GM23338 (cell line): ENCODE measurements around the gene SEMA5A.

Experiments
- CREB1 ChIP-seq: fragments of 250-450 bp; sonication (Bioruptor Pico); IDR thresholded peaks from 2 replicates; pipeline ENCODE4 v1.5.0; 2020; ENCODE audit warnings: low read depth, mild to moderate bottlenecking, moderate library complexity
- EZH2 ChIP-seq: fragments of 200-600 bp; sonication (generic); IDR thresholded peaks from one replicate; pipeline ENCODE4 v1.8.0; 2017; ENCODE audit warnings: antibody characterized with exemption, mild to moderate bottlenecking, low read depth; ENCODE audit not compliant: unreplicated experiment
- EZH2phosphoT487 ChIP-seq: fragments of 200-600 bp; sonication (generic); IDR thresholded peaks from one replicate; pipeline ENCODE4 v1.8.1; 2018; ENCODE audit warnings: antibody characterized with exemption; ENCODE audit not compliant: unreplicated experiment
- JUNB ChIP-seq: IDR thresholded peaks from one replicate; pipeline ENCODE4 v1.6.1; 2016; ENCODE audit warnings: antibody characterized with exemption; ENCODE audit not compliant: unreplicated experiment
- NANOG ChIP-seq: IDR thresholded peaks from 2 replicates; pipeline ENCODE4 v1.6.1; 2016; ENCODE audit warnings: antibody characterized with exemption, borderline replicate concordance
- POLR2AphosphoS5 ChIP-seq: IDR thresholded peaks from 2 replicates; pipeline ENCODE4 v1.6.1; 2016; ENCODE audit warnings: antibody characterized with exemption, low read depth
- STAT1 ChIP-seq: IDR thresholded peaks from one replicate; pipeline ENCODE4 v1.6.1; 2016; ENCODE audit warnings: antibody characterized with exemption; ENCODE audit not compliant: unreplicated experiment
- ZNF114 ChIP-seq: fragments of 250-450 bp; sonication (Bioruptor Pico); IDR thresholded peaks from 2 replicates; pipeline ENCODE4 v1.5.0; 2020; ENCODE audit warnings: mild to moderate bottlenecking, moderate library complexity
- ZNF331 ChIP-seq: fragments of 250-450 bp; sonication (Bioruptor Pico); IDR thresholded peaks from 2 replicates; pipeline ENCODE4 v1.5.0; 2020; ENCODE audit warnings: low read depth, mild to moderate bottlenecking, moderate library complexity
- TF ChIP-seq, protein P1 (sequence below), 2 experiments: fragments of 200-600 bp in 1 of 2; sonication (generic) in 1 of 2; conservative IDR thresholded peaks; 2 replicates each; pipeline versions ENCODE4 v1.5.1 to v1.6.1; 2016 to 2017; ENCODE audit warnings: antibody characterized with exemption in 2 of 2, low read depth in 2 of 2, mild to moderate bottlenecking in 2 of 2, moderate library complexity in 1 of 2
- TF ChIP-seq, protein P2 (sequence below): IDR thresholded peaks from one replicate; pipeline ENCODE4 v1.6.1; 2018; ENCODE audit warnings: antibody characterized with exemption; ENCODE audit not compliant: unreplicated experiment
- TF ChIP-seq, protein P3 (sequence below): fragments of 250-450 bp; sonication (Bioruptor Pico); IDR thresholded peaks from 2 replicates; pipeline ENCODE4 v1.5.0; 2020; ENCODE audit warnings: mild to moderate bottlenecking, moderate library complexity
- TF ChIP-seq, protein P4 (sequence below): IDR thresholded peaks from 2 replicates; pipeline ENCODE4 v1.6.1; 2016; ENCODE audit warnings: antibody characterized with exemption

DNA sequence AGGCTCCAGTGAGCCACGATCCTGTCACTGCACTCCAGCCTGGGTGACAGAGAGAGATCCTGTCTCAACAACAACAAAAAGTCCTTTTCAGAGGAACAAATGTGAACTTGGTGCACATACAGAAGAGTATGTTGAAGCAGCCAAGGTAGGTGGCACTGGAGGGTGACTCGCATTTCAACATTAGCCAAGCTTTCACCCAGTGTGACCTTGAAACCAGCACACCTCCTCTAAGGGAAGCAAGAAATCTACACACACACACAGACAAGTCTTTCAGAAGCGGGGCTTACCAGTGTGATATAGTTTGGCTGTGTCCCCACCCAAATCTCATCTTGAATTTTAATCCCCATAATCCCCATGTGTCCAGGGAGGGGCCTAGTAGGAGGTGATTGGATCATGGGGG, 225.2 kb downstream of the SEMA5A start:
- TF ChIP-seq EZH2, result no peak
- TF ChIP-seq, protein P1, sequence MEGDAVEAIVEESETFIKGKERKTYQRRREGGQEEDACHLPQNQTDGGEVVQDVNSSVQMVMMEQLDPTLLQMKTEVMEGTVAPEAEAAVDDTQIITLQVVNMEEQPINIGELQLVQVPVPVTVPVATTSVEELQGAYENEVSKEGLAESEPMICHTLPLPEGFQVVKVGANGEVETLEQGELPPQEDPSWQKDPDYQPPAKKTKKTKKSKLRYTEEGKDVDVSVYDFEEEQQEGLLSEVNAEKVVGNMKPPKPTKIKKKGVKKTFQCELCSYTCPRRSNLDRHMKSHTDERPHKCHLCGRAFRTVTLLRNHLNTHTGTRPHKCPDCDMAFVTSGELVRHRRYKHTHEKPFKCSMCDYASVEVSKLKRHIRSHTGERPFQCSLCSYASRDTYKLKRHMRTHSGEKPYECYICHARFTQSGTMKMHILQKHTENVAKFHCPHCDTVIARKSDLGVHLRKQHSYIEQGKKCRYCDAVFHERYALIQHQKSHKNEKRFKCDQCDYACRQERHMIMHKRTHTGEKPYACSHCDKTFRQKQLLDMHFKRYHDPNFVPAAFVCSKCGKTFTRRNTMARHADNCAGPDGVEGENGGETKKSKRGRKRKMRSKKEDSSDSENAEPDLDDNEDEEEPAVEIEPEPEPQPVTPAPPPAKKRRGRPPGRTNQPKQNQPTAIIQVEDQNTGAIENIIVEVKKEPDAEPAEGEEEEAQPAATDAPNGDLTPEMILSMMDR (conservative IDR thresholded peaks at IDR 0.05; ENCODE audit: low read depth in 2 of 2), result no peak
- TF ChIP-seq POLR2AphosphoS5, result no peak
- no peak for TF ChIP-seq EZH2phosphoT487
- TF ChIP-seq, protein P2, sequence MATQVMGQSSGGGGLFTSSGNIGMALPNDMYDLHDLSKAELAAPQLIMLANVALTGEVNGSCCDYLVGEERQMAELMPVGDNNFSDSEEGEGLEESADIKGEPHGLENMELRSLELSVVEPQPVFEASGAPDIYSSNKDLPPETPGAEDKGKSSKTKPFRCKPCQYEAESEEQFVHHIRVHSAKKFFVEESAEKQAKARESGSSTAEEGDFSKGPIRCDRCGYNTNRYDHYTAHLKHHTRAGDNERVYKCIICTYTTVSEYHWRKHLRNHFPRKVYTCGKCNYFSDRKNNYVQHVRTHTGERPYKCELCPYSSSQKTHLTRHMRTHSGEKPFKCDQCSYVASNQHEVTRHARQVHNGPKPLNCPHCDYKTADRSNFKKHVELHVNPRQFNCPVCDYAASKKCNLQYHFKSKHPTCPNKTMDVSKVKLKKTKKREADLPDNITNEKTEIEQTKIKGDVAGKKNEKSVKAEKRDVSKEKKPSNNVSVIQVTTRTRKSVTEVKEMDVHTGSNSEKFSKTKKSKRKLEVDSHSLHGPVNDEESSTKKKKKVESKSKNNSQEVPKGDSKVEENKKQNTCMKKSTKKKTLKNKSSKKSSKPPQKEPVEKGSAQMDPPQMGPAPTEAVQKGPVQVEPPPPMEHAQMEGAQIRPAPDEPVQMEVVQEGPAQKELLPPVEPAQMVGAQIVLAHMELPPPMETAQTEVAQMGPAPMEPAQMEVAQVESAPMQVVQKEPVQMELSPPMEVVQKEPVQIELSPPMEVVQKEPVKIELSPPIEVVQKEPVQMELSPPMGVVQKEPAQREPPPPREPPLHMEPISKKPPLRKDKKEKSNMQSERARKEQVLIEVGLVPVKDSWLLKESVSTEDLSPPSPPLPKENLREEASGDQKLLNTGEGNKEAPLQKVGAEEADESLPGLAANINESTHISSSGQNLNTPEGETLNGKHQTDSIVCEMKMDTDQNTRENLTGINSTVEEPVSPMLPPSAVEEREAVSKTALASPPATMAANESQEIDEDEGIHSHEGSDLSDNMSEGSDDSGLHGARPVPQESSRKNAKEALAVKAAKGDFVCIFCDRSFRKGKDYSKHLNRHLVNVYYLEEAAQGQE, result no peak
- no peak for TF ChIP-seq STAT1
- no peak for TF ChIP-seq NANOG
- TF ChIP-seq ZNF114 (CRISPR knock-in tag), result no peak
- no peak for TF ChIP-seq ZNF331 (CRISPR knock-in tag)
- TF ChIP-seq, protein P3, sequence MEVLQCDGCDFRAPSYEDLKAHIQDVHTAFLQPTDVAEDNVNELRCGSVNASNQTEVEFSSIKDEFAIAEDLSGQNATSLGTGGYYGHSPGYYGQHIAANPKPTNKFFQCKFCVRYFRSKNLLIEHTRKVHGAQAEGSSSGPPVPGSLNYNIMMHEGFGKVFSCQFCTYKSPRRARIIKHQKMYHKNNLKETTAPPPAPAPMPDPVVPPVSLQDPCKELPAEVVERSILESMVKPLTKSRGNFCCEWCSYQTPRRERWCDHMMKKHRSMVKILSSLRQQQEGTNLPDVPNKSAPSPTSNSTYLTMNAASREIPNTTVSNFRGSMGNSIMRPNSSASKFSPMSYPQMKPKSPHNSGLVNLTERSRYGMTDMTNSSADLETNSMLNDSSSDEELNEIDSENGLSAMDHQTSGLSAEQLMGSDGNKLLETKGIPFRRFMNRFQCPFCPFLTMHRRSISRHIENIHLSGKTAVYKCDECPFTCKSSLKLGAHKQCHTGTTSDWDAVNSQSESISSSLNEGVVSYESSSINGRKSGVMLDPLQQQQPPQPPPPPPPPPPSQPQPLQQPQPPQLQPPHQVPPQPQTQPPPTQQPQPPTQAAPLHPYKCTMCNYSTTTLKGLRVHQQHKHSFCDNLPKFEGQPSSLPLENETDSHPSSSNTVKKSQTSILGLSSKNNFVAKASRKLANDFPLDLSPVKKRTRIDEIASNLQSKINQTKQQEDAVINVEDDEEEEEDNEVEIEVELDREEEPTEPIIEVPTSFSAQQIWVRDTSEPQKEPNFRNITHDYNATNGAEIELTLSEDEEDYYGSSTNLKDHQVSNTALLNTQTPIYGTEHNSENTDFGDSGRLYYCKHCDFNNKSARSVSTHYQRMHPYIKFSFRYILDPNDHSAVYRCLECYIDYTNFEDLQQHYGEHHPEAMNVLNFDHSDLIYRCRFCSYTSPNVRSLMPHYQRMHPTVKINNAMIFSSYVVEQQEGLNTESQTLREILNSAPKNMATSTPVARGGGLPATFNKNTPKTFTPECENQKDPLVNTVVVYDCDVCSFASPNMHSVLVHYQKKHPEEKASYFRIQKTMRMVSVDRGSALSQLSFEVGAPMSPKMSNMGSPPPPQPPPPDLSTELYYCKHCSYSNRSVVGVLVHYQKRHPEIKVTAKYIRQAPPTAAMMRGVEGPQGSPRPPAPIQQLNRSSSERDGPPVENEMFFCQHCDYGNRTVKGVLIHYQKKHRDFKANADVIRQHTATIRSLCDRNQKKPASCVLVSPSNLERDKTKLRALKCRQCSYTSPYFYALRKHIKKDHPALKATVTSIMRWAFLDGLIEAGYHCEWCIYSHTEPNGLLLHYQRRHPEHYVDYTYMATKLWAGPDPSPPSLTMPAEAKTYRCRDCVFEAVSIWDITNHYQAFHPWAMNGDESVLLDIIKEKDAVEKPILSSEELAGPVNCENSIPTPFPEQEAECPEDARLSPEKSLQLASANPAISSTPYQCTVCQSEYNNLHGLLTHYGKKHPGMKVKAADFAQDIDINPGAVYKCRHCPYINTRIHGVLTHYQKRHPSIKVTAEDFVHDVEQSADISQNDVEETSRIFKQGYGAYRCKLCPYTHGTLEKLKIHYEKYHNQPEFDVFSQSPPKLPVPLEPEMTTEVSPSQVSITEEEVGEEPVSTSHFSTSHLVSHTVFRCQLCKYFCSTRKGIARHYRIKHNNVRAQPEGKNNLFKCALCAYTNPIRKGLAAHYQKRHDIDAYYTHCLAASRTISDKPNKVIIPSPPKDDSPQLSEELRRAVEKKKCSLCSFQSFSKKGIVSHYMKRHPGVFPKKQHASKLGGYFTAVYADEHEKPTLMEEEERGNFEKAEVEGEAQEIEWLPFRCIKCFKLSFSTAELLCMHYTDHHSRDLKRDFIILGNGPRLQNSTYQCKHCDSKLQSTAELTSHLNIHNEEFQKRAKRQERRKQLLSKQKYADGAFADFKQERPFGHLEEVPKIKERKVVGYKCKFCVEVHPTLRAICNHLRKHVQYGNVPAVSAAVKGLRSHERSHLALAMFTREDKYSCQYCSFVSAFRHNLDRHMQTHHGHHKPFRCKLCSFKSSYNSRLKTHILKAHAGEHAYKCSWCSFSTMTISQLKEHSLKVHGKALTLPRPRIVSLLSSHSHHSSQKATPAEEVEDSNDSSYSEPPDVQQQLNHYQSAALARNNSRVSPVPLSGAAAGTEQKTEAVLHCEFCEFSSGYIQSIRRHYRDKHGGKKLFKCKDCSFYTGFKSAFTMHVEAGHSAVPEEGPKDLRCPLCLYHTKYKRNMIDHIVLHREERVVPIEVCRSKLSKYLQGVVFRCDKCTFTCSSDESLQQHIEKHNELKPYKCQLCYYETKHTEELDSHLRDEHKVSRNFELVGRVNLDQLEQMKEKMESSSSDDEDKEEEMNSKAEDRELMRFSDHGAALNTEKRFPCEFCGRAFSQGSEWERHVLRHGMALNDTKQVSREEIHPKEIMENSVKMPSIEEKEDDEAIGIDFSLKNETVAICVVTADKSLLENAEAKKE (CRISPR knock-in tag), result no peak
- no peak for TF ChIP-seq JUNB
- TF ChIP-seq CREB1, result no peak
- TF ChIP-seq, protein P4, sequence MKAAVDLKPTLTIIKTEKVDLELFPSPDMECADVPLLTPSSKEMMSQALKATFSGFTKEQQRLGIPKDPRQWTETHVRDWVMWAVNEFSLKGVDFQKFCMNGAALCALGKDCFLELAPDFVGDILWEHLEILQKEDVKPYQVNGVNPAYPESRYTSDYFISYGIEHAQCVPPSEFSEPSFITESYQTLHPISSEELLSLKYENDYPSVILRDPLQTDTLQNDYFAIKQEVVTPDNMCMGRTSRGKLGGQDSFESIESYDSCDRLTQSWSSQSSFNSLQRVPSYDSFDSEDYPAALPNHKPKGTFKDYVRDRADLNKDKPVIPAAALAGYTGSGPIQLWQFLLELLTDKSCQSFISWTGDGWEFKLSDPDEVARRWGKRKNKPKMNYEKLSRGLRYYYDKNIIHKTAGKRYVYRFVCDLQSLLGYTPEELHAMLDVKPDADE, result no peak
